Measurements from ENCODE around the gene SFN. TPM values are rescaled to one million over a fixed set of nuclear protein-coding genes. Genes with fewer than 3 reads are reported as not detected.
A peak's percentile ranks its signal among the peaks of the same experiment; 100 is the strongest.

Gene SFN
- total and polyA plus RNA-seq, 2 of the 13 experiments (the other 11 are each of a cell fraction or from before 2014, with no cell fraction given), result 4.3 to 5.6 TPM

GRCh38 chr1:26826261-26827105 is 36.5 kb upstream of the SFN start, which contains the start of gene ZDHHC18 (continued):
- no peak for TF ChIP-seq CREBL2 (CRISPR knock-in tag; IDR thresholded peaks at IDR 0.05; ENCODE audit: borderline replicate concordance)
- TF ChIP-seq RELA (CRISPR knock-in tag; IDR thresholded peaks at IDR 0.05), result no peak
- peak; percentile 53; the same call in 1 of the 2 replicates for TF ChIP-seq SP4 (CRISPR knock-in tag; IDR thresholded peaks at IDR 0.05)
- no peak for TF ChIP-seq RNF2 (conservative IDR thresholded peaks at IDR 0.05; ENCODE audit: low read depth)
- TF ChIP-seq PBX2 (CRISPR knock-in tag; IDR thresholded peaks at IDR 0.05), result no peak
- no peak for TF ChIP-seq MXD1 (CRISPR knock-in tag; IDR thresholded peaks at IDR 0.05)
- 0 out of 2 replicates have a peak, but pooled peaks have one; percentile 27 for TF ChIP-seq ZFP41 (CRISPR knock-in tag; IDR thresholded peaks at IDR 0.05; ENCODE audit: borderline replicate concordance)
- no peak for TF ChIP-seq ZNF83 (CRISPR knock-in tag; IDR thresholded peaks at IDR 0.05; ENCODE audit: borderline replicate concordance)
- no peak for TF ChIP-seq ADNP (CRISPR knock-in tag; IDR thresholded peaks at IDR 0.05)
- no peak for TF ChIP-seq SP2 (CRISPR knock-in tag; IDR thresholded peaks at IDR 0.05)
- TF ChIP-seq ZNF543 (CRISPR knock-in tag; IDR thresholded peaks at IDR 0.05), result no peak
- no peak for TF ChIP-seq CBX5 (CRISPR knock-in tag; IDR thresholded peaks at IDR 0.05; ENCODE audit: borderline replicate concordance)
- TF ChIP-seq ZNF672 (CRISPR knock-in tag; IDR thresholded peaks at IDR 0.05), result no peak
- TF ChIP-seq, protein P1, sequence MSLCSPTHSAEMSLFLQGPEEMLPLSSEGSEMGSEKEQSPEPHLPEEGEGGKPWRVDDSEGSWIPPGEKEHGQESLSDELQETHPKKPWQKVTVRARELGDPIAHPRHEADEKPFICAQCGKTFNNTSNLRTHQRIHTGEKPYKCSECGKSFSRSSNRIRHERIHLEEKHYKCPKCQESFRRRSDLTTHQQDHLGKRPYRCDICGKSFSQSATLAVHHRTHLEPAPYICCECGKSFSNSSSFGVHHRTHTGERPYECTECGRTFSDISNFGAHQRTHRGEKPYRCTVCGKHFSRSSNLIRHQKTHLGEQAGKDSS (CRISPR knock-in tag; IDR thresholded peaks at IDR 0.05; ENCODE audit: borderline replicate concordance, low read depth), result no peak
- no peak for TF ChIP-seq DDIT3 (CRISPR knock-in tag; IDR thresholded peaks at IDR 0.05)
- no peak for TF ChIP-seq RBAK (CRISPR knock-in tag; IDR thresholded peaks at IDR 0.05)
- TF ChIP-seq ZNF572 (CRISPR knock-in tag; IDR thresholded peaks at IDR 0.05), result no peak
- no peak for TF ChIP-seq HNRNPUL1 (IDR thresholded peaks at IDR 0.05; ENCODE audit: low read depth, low read length)
- no peak for TF ChIP-seq ZNF510 (CRISPR knock-in tag; IDR thresholded peaks at IDR 0.05; ENCODE audit: low read depth)
- TF ChIP-seq TAF1 (CRISPR knock-in tag; IDR thresholded peaks at IDR 0.05), result peak; percentile 15; the same call in 1 of the 2 replicates
- TF ChIP-seq NCOA2 (CRISPR knock-in tag; IDR thresholded peaks at IDR 0.05), result no peak
- TF ChIP-seq EHMT2 (IDR thresholded peaks at IDR 0.05; ENCODE audit: borderline replicate concordance, low read depth, low read length), result no peak
- TF ChIP-seq ATF3 (CRISPR knock-in tag; IDR thresholded peaks at IDR 0.05), result no peak
- TF ChIP-seq ZNF761 (CRISPR knock-in tag; conservative IDR thresholded peaks at IDR 0.05), result no peak
- TF ChIP-seq NR1H2 (CRISPR knock-in tag; IDR thresholded peaks at IDR 0.05; ENCODE audit: borderline replicate concordance, low read depth), result no peak
- peak; percentile 56 for TF ChIP-seq ZFY (CRISPR knock-in tag; IDR thresholded peaks at IDR 0.05)
- peak; percentile 68; the same call in 1 of the 2 replicates for TF ChIP-seq ZNF335 (CRISPR knock-in tag; IDR thresholded peaks at IDR 0.05)
- no peak for TF ChIP-seq ZNF296 (CRISPR knock-in tag; conservative IDR thresholded peaks at IDR 0.05)
- no peak for TF ChIP-seq ZNF883 (CRISPR knock-in tag; IDR thresholded peaks at IDR 0.05; ENCODE audit: not compliant biosample characterization)

Measured in HepG2 (cell line).